Measurements from ENCODE around the gene DYRK1B. TPM values are rescaled to one million over a fixed set of nuclear protein-coding genes. Genes with fewer than 3 reads are reported as not detected.

DYRK1B gene
- total RNA-seq, 1 donor from 2014 or later = 16.7 TPM

- DNase-seq = no peak
Observed at GRCh38 chr19:39807846-39808364, 26.1 kb downstream of the DYRK1B start.

GRCh38 chr19:39805104-39805503, 28.9 kb downstream of the DYRK1B start:
- no peak for DNase-seq

- no peak for DNase-seq
Observed at GRCh38 chr19:39802958-39803357, 31.0 kb downstream of the DYRK1B start.

GRCh38 chr19:39797083-39797482, 36.9 kb downstream of the DYRK1B start:
- no peak for DNase-seq

GRCh38 chr19:39796000-39796498, 37.9 kb downstream of the DYRK1B start:
- DNase-seq = no peak

- DNase-seq = no peak
Observed at GRCh38 chr19:39795001-39795400, 39.0 kb downstream of the DYRK1B start.

GRCh38 chr19:39792999-39793546, 40.9 kb downstream of the DYRK1B start:
- peak; percentile 7 for DNase-seq

GRCh38 chr19:39788244-39788643, 45.7 kb downstream of the DYRK1B start:
- DNase-seq = no peak

GRCh38 chr19:39780894-39781293, 53.1 kb downstream of the DYRK1B start:
- DNase-seq = no peak

- DNase-seq = no peak
Observed at GRCh38 chr19:39778763-39779162, 55.2 kb downstream of the DYRK1B start, which contains the start of gene LEUTX. Gene LEUTX, plus strand, starts transcription at chr19:39778854. Its CDS starts 67 bp downstream, at chr19:39778921.

Small RNAs within 50 kb of the gene (small RNA-seq; reads per million reads assigned to genes)
- gene MIR6719 = not detected

Other genes starting within 250 kb of the DYRK1B start
- gene LGALS13, start 231.6 kb downstream of the DYRK1B start, total RNA-seq = not detected
- gene LGALS16, start 178.2 kb downstream of the DYRK1B start, total RNA-seq = not detected
- not detected for gene LGALS14, start 129.7 kb downstream of the DYRK1B start, total RNA-seq
- gene CLC, start 96.1 kb downstream of the DYRK1B start, total RNA-seq = not detected
- not detected for gene LEUTX, start 55.3 kb downstream of the DYRK1B start, total RNA-seq
- 217 TPM for gene FBL, start 12.2 kb upstream of the DYRK1B start, total RNA-seq
- gene FCGBP, start 100.5 kb upstream of the DYRK1B start, total RNA-seq = 3.1 TPM
- 75.2 TPM for gene PSMC4, start 137.0 kb upstream of the DYRK1B start, total RNA-seq
- gene ZNF546, start 162.9 kb upstream of the DYRK1B start, total RNA-seq = 27.5 TPM
- gene ZNF780B, start 222.1 kb upstream of the DYRK1B start, total RNA-seq = 47.9 TPM

Measured in occipital lobe (tissue), 3 donors.